GM12892 (cell line): ENCODE data around the gene UBASH3B.

Experiments used
- POLR2A ChIP-seq: IDR thresholded peaks from 2 replicates; pipeline ENCODE4 v1.6.1; 2011; ENCODE audit warnings: low read depth, low read length, control low read depth
- POLR2AphosphoS5 ChIP-seq: IDR thresholded peaks from 2 replicates; pipeline ENCODE4 v1.6.1; 2011; ENCODE audit warnings: low read depth, low read length, control low read depth
- TAF1 ChIP-seq: IDR thresholded peaks from 2 replicates; pipeline ENCODE4 v1.6.1; 2011; ENCODE audit warnings: low read depth, mild to moderate bottlenecking, control low read depth, low read length, borderline replicate concordance

GRCh38 chr11:122637541-122637940 is 18.0 kb upstream of the UBASH3B start:
- no peak for TF ChIP-seq POLR2A
- no peak for TF ChIP-seq TAF1
- TF ChIP-seq POLR2AphosphoS5, result no peak
